ENCODE results near the gene NR2F1. TPM values are rescaled to one million over a fixed set of nuclear protein-coding genes. Genes with fewer than 3 reads are reported as not detected.

Gene NR2F1
- total RNA-seq, 4 donors from 2014 or later: 2.1 to 28.1 (median 7.0) TPM

GRCh38 chr5:93569300-93570160 is 13.5 kb upstream of the NR2F1 start:
- no peaks in the 10 kb centered on the region for H3K36me3 ChIP-seq
- DNase-seq: no peak
- H3K27ac ChIP-seq: no peak overlapping the region
- H3K9me3 ChIP-seq: no peaks in the 10 kb centered on the region
- H3K27me3 ChIP-seq: peaks cover 0 to 14% of the 10 kb centered on the region in 2 donors
- no peak overlapping the region for H3K4me3 ChIP-seq
- no peak for TF ChIP-seq CTCF (IDR thresholded peaks at IDR 0.05)
- TF ChIP-seq POLR2A (IDR thresholded peaks at IDR 0.05): no peak
- H3K4me1 ChIP-seq: peaks cover 0 to 21% (median 0%) of the 10 kb centered on the region in 4 donors

- H3K27me3 ChIP-seq: peaks cover 0 to 14% of the 10 kb centered on the region in 2 donors
- no peak for DNase-seq
These were observed 12.5 kb upstream of the NR2F1 start for GRCh38 chr5:93570294-93571113.

GRCh38 chr5:93571114-93571949 is 11.7 kb upstream of the NR2F1 start:
- TF ChIP-seq POLR2A (IDR thresholded peaks at IDR 0.05): no peak
- TF ChIP-seq CTCF (IDR thresholded peaks at IDR 0.05): no peak
- no peak for DNase-seq
- Histone ChIP-seq H3K9me3 (no peaks in the 10 kb centered on the region), H3K27me3 (peaks cover 0 to 14% of the 10 kb centered on the region in 2 donors), H3K36me3 (no peaks in the 10 kb centered on the region), H3K4me3 (peak overlapping the region in 1 of 4 donors; percentile 36), H3K27ac (no peak overlapping the region), H3K4me1 (peaks cover 0 to 23% (median 0%) of the 10 kb centered on the region in 4 donors)

More at GRCh38 chr5:93570294-93571113, 12.5 kb upstream of the NR2F1 start:
- Histone ChIP-seq H3K4me3 (peak overlapping the region in 3 of 4 donors; percentile 16 to 36 (median 16)), H3K9me3 (no peaks in the 10 kb centered on the region), H3K36me3 (no peaks in the 10 kb centered on the region), H3K27ac (no peak overlapping the region), H3K4me1 (peaks cover 0 to 23% (median 0%) of the 10 kb centered on the region in 4 donors)
- no peak for TF ChIP-seq CTCF (IDR thresholded peaks at IDR 0.05)
- no peak for TF ChIP-seq POLR2A (IDR thresholded peaks at IDR 0.05)

DNA sequence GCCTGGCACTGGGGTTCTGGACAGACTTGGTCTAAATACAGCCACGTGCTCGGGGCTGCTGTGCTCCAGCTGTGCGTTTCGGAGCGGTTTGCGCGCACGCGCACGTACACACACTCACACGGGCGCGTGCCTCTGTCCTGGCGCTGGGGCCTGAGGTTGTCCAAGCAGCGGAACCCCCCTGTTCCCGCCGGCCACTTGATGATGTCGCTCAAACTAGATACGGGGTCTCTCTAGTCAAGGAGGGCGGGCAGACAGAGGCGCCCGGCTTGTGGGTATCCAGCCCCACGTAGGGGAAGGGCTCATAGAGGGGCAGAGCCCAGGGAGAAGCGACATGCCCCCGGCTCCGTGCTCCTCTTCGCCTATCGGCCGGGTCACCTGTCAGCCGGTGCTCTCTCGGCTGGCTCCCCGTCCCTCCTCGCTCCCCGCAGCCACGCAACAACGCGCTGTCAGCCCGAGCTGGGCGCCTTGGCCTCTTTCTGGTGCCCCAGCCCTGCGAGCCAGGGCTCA is 10.9 kb upstream of the NR2F1 start:
- Histone ChIP-seq H3K4me3 (no peak overlapping the region), H3K36me3 (no peaks in the 10 kb centered on the region), H3K27ac (no peak overlapping the region), H3K4me1 (peaks cover 0 to 23% (median 0%) of the 10 kb centered on the region in 4 donors), H3K9me3 (no peaks in the 10 kb centered on the region), H3K27me3 (peaks cover 0 to 14% of the 10 kb centered on the region in 2 donors)
- no peak for DNase-seq
- TF ChIP-seq CTCF (IDR thresholded peaks at IDR 0.05) (no peak), POLR2A (IDR thresholded peaks at IDR 0.05) (no peak)
